ENCODE data around the gene DNAJC8.

The DNAJC8 gene

DNA sequence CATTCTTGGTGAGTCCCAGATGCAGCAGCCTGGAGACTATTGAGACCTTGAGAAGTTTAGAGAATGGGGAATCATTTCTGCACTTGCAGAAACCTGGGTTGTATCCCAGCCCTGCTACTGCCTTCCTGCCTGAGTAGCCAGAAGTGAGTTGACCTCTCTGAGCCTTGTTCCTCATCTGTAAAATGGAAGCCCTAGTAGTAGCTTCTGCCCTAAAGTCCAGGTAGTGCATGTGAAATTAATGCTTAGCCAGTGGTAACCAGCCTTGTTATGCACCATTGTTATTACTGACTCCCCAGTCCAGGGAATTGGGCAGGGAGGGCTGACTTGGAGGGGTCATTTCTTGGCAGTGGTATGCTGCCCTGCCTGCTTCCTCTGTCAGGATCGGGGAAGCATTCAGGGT is 32.1 kb upstream of the DNAJC8 start:
- TF ChIP-seq, protein P1, sequence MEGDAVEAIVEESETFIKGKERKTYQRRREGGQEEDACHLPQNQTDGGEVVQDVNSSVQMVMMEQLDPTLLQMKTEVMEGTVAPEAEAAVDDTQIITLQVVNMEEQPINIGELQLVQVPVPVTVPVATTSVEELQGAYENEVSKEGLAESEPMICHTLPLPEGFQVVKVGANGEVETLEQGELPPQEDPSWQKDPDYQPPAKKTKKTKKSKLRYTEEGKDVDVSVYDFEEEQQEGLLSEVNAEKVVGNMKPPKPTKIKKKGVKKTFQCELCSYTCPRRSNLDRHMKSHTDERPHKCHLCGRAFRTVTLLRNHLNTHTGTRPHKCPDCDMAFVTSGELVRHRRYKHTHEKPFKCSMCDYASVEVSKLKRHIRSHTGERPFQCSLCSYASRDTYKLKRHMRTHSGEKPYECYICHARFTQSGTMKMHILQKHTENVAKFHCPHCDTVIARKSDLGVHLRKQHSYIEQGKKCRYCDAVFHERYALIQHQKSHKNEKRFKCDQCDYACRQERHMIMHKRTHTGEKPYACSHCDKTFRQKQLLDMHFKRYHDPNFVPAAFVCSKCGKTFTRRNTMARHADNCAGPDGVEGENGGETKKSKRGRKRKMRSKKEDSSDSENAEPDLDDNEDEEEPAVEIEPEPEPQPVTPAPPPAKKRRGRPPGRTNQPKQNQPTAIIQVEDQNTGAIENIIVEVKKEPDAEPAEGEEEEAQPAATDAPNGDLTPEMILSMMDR (IDR thresholded peaks at IDR 0.05; ENCODE audit: extremely low read depth, insufficient read depth, missing control alignments) = no peak
- no peak for DNase-seq (ENCODE audit: low spot score)
- in situ Hi-C loops (cut with MboI; ENCODE audit: low pct_unique_long_range_greater_than_20kb, low sequenced_read_pairs, unreplicated experiment) = no loop called here

DNA sequence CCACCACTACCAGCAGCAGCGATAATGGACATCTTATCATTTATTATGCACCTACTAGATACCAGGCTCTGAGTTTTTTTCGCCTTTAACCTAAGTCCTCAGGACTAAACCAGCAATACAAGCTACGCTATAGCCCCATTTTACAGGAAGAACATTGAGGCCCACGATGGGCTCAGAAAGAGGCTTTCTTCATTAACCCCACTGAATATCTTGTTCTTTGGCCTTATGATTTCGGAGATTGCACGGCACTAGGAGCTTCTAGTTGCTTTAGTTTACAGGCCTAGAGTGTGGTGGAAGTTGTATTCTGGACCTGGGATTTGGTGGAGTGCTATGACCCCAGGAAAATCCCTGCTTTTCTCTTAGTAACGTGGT is 28.0 kb upstream of the DNAJC8 start:
- TF ChIP-seq, protein P1 (IDR thresholded peaks at IDR 0.05; ENCODE audit: extremely low read depth, insufficient read depth, missing control alignments) = no peak
- in situ Hi-C loops (cut with MboI; ENCODE audit: low pct_unique_long_range_greater_than_20kb, low sequenced_read_pairs, unreplicated experiment) = no loop called here
- DNase-seq (ENCODE audit: low spot score) = no peak

DNA sequence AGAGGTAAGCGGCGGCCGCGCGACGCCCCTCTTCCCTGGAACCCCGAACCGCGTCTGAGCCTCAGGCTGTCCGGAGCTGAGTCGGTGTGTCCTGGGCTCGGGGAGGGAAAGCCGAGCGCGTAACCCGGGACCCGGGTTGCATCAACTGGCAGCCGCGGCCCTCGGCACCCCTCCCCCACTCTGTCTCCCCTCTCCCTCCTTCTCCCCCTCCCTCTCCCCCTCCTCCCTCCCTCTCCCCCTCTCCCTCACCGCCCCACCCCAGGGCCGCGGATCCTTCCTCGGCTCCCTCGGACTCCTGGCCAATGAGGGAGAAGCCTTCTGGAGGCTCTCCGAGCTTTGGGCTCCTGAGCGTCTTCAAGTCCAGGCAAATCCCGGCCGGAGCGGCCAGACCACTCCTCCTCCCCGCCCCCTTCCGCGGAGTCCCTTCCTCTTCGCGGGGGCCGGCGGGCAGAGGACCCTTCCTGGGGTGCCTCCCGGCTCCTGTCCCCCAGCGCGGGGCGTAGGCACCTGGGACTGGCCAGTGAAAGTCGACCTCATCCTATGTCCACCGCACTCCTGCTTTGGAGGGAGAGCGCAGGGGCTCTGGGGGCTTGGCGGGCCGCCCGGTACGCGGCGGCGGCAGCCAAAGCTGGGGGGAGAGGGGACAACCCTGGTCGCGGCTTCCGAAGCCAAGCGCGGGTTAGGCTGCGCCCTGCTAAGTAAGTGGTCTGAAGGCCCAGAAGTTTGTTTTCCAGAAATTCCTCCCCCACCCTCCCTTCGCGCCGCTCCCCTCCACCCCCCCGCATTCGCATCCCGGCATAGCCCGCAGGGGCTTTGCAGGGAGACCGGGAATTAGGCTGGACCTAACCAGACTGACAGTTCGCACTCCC is 27.3 kb upstream of the DNAJC8 start:
- DNase-seq (ENCODE audit: low spot score) = peak; percentile 40
- TF ChIP-seq, protein P1 (IDR thresholded peaks at IDR 0.05; ENCODE audit: extremely low read depth, insufficient read depth, missing control alignments) = no peak
- in situ Hi-C loops (cut with MboI; ENCODE audit: low pct_unique_long_range_greater_than_20kb, low sequenced_read_pairs, unreplicated experiment) = no loop called here

DNA sequence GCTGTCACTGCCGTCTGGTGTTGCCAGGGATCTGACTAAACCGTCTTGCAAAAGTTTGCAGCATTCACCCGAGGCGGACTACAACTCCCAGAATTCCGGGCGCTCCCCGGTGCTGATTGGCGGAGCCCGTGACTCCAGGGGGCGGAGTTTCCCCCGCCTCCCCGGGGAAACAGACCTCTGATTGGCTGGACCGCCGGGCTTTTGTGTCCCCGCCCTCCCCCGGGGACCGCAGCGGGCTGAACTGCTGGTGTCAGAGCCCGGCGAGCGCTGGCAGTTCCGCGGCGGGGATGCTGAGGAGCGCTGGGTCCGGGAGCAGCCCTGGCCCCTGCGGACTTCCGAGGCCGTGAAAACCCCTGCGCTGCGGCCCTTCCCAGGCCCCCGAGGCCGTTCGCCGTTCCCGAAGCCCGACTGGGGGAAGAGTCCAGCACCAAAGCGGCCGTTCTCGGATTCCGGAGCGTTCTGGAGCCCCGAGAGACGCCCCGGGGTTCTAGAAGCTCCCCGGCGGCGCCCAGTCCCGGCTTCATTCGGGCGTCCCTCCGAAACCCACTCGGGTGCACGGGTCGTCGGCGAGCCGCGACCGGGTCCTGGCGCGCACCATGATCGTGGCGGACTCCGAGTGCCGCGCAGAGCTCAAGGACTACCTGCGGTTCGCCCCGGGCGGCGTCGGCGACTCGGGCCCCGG is 26.6 kb upstream of the DNAJC8 start, which contains the start of gene SESN2:
Gene SESN2, plus strand, starts transcription at position 267 of the 682 bp plus-strand sequence. Its CDS starts 330 bp downstream, at position 597.
- TF ChIP-seq, protein P1 (IDR thresholded peaks at IDR 0.05; ENCODE audit: extremely low read depth, insufficient read depth, missing control alignments) = no peak
- in situ Hi-C loops (cut with MboI; ENCODE audit: low pct_unique_long_range_greater_than_20kb, low sequenced_read_pairs, unreplicated experiment) = no loop called here
- DNase-seq (ENCODE audit: low spot score) = peak; percentile 97

DNA sequence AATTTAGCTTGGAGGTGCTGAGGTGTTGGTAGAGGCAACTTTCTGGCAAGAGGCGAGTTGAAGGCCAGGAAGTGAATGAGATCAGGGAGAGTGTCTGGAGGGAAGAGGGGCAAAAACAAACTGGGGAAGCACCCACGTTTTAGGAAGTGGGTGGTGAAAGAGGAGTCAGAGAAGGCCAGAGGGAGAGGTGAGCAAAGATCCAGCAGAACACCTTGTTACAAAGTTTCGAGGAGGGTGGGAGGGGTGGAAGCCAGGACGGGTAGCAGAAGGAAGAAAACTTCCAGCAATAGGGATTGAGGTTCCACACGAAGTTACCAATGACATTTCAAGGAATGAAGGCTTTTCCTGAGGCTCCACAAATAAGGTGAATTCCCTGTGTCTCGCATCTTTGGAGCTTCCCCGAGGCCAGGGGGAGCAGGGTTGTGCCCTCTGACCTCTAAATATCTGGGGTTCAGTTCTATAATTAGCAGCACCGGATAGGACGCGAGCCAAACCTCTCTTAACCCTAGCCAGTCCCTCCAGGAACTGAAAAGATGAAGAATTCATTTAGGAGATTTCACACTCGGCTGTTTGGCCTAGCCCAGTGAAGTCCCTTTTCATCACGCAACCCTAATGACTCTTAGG is 25.9 kb upstream of the DNAJC8 start:
- in situ Hi-C loops (cut with MboI; ENCODE audit: low pct_unique_long_range_greater_than_20kb, low sequenced_read_pairs, unreplicated experiment) = no loop called here
- DNase-seq (ENCODE audit: low spot score) = no peak
- TF ChIP-seq, protein P1 (IDR thresholded peaks at IDR 0.05; ENCODE audit: extremely low read depth, insufficient read depth, missing control alignments) = no peak

DNA sequence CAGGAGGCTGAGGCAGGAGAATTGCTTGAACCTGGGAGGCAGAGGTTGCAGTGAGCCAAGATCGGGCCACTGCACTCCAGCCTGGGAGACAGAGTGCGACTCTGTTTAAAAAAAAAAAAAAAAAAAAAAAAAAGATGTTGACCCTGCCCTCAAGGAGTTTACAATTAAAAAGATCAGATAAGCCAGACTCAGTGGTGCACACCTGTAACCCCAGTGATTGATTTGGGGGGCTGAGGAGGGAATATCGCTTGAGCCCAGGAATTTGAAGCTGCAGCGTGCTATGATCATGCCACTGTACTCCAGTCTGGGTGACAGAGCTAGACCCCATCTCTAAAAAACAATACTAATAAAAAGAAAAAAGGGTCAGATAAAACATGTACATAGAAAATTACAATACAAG is 24.9 kb upstream of the DNAJC8 start:
- in situ Hi-C loops (cut with MboI; ENCODE audit: low pct_unique_long_range_greater_than_20kb, low sequenced_read_pairs, unreplicated experiment) = no loop called here
- TF ChIP-seq, protein P1 (IDR thresholded peaks at IDR 0.05; ENCODE audit: extremely low read depth, insufficient read depth, missing control alignments) = no peak
- DNase-seq (ENCODE audit: low spot score) = no peak

Measured in GM13977 (cell line).